Occipital lobe (tissue), 2 donors: ENCODE data around the gene FBXW11. TPM values are rescaled to one million over a fixed set of nuclear protein-coding genes. Genes with fewer than 3 reads are reported as not detected.
"Not testable (repeated sequence)": the region's sequence is repeated elsewhere in the genome, so short reads cannot be mapped to it uniquely, and the experiment has no call there.

Experiments
- DNase-seq: peaks from one replicate; lab custom pipeline; 2025; lab: John Stamatoyannopoulos, UW
- total RNA-seq: library from RNA; depleted of rRNA; stranded (reverse); fragments of >200 nt; gene quantifications from one replicate; pipeline ENCODE4 v1.2.3, GENCODE V29; 2014

FBXW11 gene
- total RNA-seq, 1 donor from 2014 or later = 162 TPM

GRCh38 chr5:172020110-172020786, 13.8 kb upstream of the FBXW11 start:
- DNase-seq = not testable (repeated sequence)

GRCh38 chr5:172015346-172015745, 8.9 kb upstream of the FBXW11 start:
- DNase-seq = no peak

- DNase-seq = no peak
Measured at GRCh38 chr5:172010278-172010677, 3.8 kb upstream of the FBXW11 start.

GRCh38 chr5:172009536-172010270, 3.3 kb upstream of the FBXW11 start:
- DNase-seq = no peak

- DNase-seq = no peak
Measured at GRCh38 chr5:172008689-172009141, 2.3 kb upstream of the FBXW11 start.

GRCh38 chr5:172008111-172008455, 1.6 kb upstream of the FBXW11 start:
- no peak for DNase-seq

GRCh38 chr5:172007175-172008110, 1.0 kb upstream of the FBXW11 start:
- DNase-seq = no peak

GRCh38 chr5:172005708-172006320, 624 bp downstream of the FBXW11 start:
- no peak for DNase-seq

GRCh38 chr5:172004824-172005237, 1.6 kb downstream of the FBXW11 start:
- no peak for DNase-seq

- DNase-seq = no peak
Measured at GRCh38 chr5:172003746-172004145, 2.7 kb downstream of the FBXW11 start.

- DNase-seq = no peak
Measured at GRCh38 chr5:172002840-172003512, 3.5 kb downstream of the FBXW11 start.

- no peak for DNase-seq
Measured at GRCh38 chr5:172002310-172002709, 4.1 kb downstream of the FBXW11 start.

GRCh38 chr5:171999877-172000276, 6.6 kb downstream of the FBXW11 start:
- no peak for DNase-seq

- DNase-seq = no peak
Measured at GRCh38 chr5:171999100-171999499, 7.3 kb downstream of the FBXW11 start.

GRCh38 chr5:171997011-171997410, 9.4 kb downstream of the FBXW11 start:
- no peak for DNase-seq

- DNase-seq = no peak
Measured at GRCh38 chr5:171992813-171993212, 13.6 kb downstream of the FBXW11 start.

- DNase-seq = no peak
Measured at GRCh38 chr5:171992305-171992704, 14.1 kb downstream of the FBXW11 start.

- DNase-seq = no peak
Measured at GRCh38 chr5:171990713-171991015, 15.8 kb downstream of the FBXW11 start.

GRCh38 chr5:171989946-171990712, 16.3 kb downstream of the FBXW11 start:
- DNase-seq = no peak

- DNase-seq = no peak
Measured at GRCh38 chr5:171989276-171989675, 17.2 kb downstream of the FBXW11 start.
